Measurements from ENCODE around the gene PLSCR1.

DNA sequence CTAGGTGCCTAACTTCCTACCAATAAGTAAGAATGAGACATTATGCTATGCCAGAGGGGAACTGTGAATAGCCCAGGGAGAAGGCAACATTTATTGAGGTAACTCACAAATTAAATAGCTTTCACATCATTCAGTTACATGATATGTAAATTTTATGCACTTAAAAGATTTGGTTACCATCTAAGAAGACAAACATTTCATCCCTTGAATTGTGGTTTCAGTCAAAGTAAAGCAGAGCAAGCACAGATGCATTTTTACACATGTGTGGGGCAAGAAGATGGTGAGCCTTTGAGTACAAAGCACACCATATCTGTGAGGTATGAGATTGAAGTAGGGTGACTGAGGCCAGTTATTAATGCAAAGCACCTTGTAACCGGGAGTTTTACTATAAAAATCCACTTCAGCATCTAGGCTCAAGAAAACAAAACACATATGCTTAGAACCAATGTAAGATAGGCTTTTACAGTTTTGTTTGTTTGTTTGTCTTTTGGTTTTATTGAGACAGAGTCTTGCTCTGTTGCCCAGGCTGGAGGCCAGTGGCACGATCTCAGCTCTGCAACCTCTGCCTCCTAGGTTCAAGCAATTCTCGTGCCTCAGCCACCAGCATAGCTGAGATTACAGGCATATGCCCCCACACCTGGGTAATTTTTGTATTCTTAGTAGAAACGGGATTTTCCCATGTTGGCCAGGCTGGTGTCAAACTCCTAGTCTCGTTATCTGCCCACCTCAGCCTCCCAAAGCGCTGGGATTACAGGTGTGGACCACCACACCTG is 78.5 kb downstream of the PLSCR1 start:
- TF ChIP-seq ZNF274 (IDR thresholded peaks at IDR 0.05; ENCODE audit: low read depth, low read length) (no peak), YY1 (IDR thresholded peaks at IDR 0.05; ENCODE audit: insufficient read depth, insufficient read length) (no peak), SUZ12 (IDR thresholded peaks at IDR 0.05; ENCODE audit: extremely low read depth, insufficient read depth, insufficient read length) (no peak)

Measured in NT2/D1 (cell line).